Stimulated activated memory B cell treated with anti-CD40 and anti-IgM and Interleukin-4, amounts not matched to agents 10 μg/mL and 1 μg/mL and 100 μg/mL, for 72 hours (primary cell): Measurements from ENCODE around the gene DUXA.
A peak's percentile ranks its signal among the peaks of the same experiment; 100 is the strongest.
"Not testable (repeated sequence)": the region's sequence is repeated elsewhere in the genome, so short reads cannot be mapped to it uniquely, and the experiment has no call there.

Experiments
- ATAC-seq: fragments of 150-1000 bp; cut with Tn5 transposase; 2 replicates; pipeline ENCODE4 v1.10.0; 2021
- H3K27ac Mint-ChIP-seq: one replicate; pipeline ENCODE4 v1.8.0; 2022; ENCODE audit warnings: mild to moderate bottlenecking, mixed read lengths
- H3K27me3 Mint-ChIP-seq: one replicate; pipeline ENCODE4 v1.8.0; 2022; ENCODE audit warnings: mixed read lengths
- H3K36me3 Mint-ChIP-seq: one replicate; pipeline ENCODE4 v1.8.0; 2022; ENCODE audit warnings: mixed read lengths
- H3K4me1 Mint-ChIP-seq: one replicate; pipeline ENCODE4 v1.8.0; 2022; ENCODE audit warnings: mixed read lengths
- H3K4me3 Mint-ChIP-seq: one replicate; pipeline ENCODE4 v1.8.0; 2022; ENCODE audit warnings: mild to moderate bottlenecking, moderate library complexity, mixed read lengths
- H3K9me3 Mint-ChIP-seq: one replicate; pipeline ENCODE4 v1.8.0; 2022; ENCODE audit warnings: mixed read lengths

Gene DUXA

DNA sequence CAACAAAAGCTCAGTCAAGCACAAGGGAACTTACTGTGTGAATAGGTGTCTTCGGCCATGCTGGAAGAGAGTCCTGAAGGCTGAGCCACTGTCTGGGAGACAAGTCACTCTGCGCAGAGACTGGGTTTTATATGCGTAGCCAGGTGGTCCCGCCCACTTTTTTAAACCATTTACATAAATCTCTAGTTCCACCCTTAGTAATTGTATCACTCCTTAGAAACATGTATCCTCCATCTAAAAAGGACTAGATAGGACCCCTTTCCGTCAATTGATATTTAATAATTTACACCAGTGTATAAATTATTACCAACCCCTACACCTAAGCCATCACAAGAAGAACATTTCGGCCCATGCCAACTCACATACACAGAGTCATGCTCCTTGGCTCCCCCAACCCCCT is at the start of gene DUXA:
Gene DUXA, minus strand, starts transcription at position 101 of the 400 bp plus-strand sequence. Its CDS starts 42 bp downstream, at position 59.
- Mint-ChIP-seq H3K27ac (no peak within 1 kb of the TSS), H3K4me1 (peaks cover 9% of the 10 kb centered on the region), H3K36me3 (no peaks in the 10 kb centered on the region), H3K9me3 (peaks cover 12% of the 10 kb centered on the region), H3K27me3 (peaks cover 8% of the 10 kb centered on the region), H3K4me3 (no peak within 1 kb of the TSS)
- ATAC-seq, result no peak

DNA sequence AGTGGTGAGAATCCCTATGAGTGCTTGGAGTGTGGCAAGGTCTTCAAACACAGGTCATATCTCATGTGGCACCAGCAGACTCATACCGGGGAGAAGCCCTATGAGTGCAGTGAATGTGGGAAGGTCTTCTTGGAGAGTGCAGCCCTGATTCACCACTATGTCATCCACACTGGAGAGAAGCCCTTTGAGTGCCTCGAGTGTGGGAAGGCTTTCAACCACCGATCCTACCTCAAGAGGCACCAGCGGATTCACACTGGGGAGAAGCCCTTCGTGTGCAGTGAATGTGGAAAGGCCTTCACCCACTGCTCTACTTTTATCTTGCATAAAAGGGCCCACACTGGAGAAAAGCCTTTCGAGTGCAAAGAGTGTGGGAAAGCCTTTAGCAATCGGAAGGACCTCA is 44.8 kb upstream of the DUXA start:
- H3K27ac Mint-ChIP-seq, result no peak overlapping the region
- H3K9me3 Mint-ChIP-seq, result peaks cover 10% of the 10 kb centered on the region
- H3K36me3 Mint-ChIP-seq, result peaks cover 80% of the 10 kb centered on the region
- no peak for ATAC-seq
- H3K4me1 Mint-ChIP-seq, result no peaks in the 10 kb centered on the region
- H3K27me3 Mint-ChIP-seq, result no peaks in the 10 kb centered on the region
- H3K4me3 Mint-ChIP-seq, result no peak overlapping the region

DNA sequence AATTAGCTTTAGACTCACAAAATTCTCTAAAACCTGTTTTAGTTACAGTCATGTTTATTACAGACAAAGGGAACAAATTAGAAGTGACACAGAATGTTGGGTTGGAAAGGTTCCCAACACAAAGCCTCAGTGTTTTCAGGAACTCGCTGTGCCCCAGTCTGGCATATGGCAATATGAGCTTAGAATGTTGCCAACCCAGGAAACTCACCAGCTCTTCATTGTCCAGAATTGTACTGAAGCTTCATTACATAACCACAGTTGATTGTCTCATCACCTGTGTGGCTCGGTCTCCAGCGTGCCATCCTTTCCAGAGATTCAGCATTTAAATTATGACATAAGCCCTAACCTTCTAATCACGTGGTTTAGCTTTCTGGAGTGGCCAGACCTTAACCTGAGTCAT is 43.1 kb upstream of the DUXA start:
- no peak overlapping the region for H3K27ac Mint-ChIP-seq

DNA sequence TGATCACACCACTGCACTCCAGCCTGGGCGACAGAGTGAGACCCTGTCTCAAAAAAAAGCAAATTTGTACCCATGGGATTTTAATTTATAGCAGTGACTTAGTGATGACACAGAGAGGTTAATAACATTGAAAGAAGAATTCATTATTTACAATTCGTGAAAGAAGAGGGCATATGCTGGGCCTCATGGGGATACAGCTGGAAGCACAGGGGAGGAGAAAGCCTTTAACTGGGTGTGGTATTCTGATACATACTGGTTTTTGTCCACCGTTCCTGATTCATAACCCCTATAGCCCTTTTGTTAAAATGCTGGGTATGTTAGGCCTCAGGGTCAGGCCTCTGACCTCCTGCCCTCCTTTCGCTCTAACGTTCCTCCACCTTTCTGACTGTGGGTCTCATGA is 34.9 kb upstream of the DUXA start:
- no peak overlapping the region for H3K27ac Mint-ChIP-seq
- no peaks in the 10 kb centered on the region for H3K27me3 Mint-ChIP-seq
- H3K4me3 Mint-ChIP-seq, result no peak overlapping the region
- ATAC-seq, result no peak
- peaks cover 33% of the 10 kb centered on the region for H3K4me1 Mint-ChIP-seq
- H3K9me3 Mint-ChIP-seq, result no peaks in the 10 kb centered on the region
- H3K36me3 Mint-ChIP-seq, result peaks cover 89% of the 10 kb centered on the region

More for the DNA sequence above, 43.1 kb upstream of the DUXA start:
- peaks cover 10% of the 10 kb centered on the region for H3K9me3 Mint-ChIP-seq
- no peaks in the 10 kb centered on the region for H3K27me3 Mint-ChIP-seq
- H3K4me3 Mint-ChIP-seq, result no peak overlapping the region
- no peaks in the 10 kb centered on the region for H3K4me1 Mint-ChIP-seq
- H3K36me3 Mint-ChIP-seq, result peaks cover 78% of the 10 kb centered on the region
- no peak for ATAC-seq

DNA sequence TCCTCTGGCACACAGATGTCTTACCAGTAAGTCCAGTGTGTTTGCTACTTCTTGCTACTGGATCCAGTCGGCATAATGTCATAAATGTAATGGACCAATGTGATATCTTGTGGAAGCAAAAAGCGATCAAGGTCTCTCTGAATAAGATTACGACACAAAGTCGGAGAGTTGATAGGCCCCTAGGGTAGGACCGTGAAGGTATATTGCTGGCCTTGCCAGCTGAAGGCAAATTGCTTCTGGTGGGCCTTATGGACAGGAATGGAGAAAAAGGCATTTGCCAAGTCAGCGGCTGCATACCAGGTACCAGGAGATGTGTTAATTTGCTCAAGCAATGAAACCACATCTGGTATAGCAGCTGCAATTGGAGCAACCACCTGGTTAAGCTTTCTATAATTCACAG is 30.6 kb upstream of the DUXA start:
- H3K27me3 Mint-ChIP-seq, H3K9me3 Mint-ChIP-seq, H3K4me3 Mint-ChIP-seq, H3K27ac Mint-ChIP-seq, ATAC-seq: not testable (repeated sequence)
- peaks cover 48% of the 10 kb centered on the region for H3K4me1 Mint-ChIP-seq
- H3K36me3 Mint-ChIP-seq, result peaks cover 91% of the 10 kb centered on the region

DNA sequence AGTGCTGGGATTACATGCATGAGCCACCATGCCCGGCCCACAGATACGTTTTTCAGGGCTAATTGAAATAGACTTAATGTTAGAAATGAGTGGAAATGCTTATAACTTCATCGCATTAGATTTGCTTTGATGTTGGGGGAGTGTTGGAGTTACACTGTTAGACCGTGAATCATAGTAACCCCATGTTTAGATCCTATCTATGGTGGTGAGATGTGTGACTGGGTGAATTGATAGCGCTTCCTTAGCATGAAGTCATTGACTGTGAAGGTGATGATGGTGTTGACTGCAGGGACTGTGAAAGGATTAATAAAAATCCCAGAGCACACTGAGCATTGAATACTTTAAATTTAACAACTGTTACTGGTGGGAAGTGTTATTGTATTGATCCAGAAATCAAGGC is 25.7 kb upstream of the DUXA start:
- Mint-ChIP-seq H3K27ac (no peak overlapping the region), H3K9me3 (peaks cover 12% of the 10 kb centered on the region), H3K4me3 (peak overlapping the region; percentile 93), H3K27me3 (no peaks in the 10 kb centered on the region), H3K36me3 (peaks cover 56% of the 10 kb centered on the region), H3K4me1 (peaks cover 47% of the 10 kb centered on the region)
- no peak for ATAC-seq

DNA sequence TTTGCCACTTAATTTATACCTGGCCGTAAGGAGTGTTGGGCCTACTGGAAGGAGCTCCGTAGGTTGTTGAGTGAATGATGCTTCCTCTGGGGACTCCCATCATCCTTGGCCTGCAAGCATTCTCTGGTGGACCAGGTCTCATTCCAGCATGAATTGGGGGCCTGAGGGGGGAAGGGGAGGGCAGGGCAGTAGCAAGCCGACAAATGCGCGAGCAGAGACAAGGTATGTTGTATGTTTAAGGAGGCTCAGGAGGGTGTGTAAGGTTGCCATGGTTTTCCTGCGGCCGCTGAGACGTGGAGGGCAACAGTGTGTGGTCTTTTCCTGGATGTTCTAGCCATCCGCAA is 24.8 kb upstream of the DUXA start:
- Mint-ChIP-seq H3K36me3 (peaks cover 47% of the 10 kb centered on the region), H3K9me3 (peaks cover 16% of the 10 kb centered on the region), H3K4me1 (peaks cover 47% of the 10 kb centered on the region), H3K27me3 (peaks cover 7% of the 10 kb centered on the region), H3K27ac (peak overlapping the region; percentile 96), H3K4me3 (peak overlapping the region; percentile 93)
- no peak for ATAC-seq

DNA sequence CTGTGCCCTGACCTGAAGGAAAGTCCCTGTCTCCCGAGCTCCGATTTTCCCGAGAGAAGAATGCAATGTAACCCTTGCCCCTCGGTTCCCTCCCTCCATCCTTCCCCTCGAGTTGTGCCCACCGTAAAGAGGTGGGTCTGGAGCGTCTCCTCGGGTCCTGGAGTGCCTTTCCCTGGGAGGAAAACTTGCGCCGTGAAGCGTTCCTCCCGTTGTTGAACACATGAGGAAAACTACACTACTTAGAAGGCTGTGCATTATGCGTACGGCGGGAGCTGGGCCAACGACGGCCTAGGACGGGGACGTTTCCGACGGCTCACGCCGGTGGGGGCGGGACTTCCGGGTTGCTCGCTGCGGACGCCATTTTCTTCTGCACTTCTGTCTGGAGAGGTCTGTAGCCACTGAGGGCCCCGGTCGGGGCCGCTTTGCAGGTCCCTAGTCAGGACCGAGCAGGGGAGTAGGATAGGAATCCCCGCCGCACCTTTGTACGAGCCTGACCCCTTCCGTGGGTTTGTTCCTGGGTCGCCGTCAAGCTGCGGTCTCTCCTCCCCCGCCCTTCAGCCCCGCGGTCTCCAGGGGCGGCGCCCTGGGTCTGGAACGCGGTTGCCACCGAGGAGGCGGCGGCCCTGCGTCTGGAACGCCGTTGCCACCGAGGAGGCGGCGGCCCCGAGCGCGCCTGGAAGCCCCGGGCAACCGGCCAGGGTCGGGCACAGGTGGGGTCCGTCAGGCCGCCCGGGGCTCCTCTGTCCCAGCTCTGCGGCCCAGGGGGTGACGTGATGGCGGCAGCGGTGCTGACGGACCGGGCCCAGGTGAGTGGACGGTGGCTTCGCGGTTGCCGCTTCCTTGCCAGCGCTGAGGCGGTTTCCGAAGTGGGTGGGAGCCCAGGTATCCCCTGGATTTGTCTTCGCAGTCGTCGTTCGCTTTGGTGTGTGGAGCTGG is 24.1 kb upstream of the DUXA start, which contains the start of gene ZNF264:
Gene ZNF264, plus strand, starts transcription at position 360 of the 936 bp plus-strand sequence. Its CDS starts 414 bp downstream, at position 774.
- H3K4me1 Mint-ChIP-seq, result peaks cover 40% of the 10 kb centered on the region
- H3K36me3 Mint-ChIP-seq, result peaks cover 40% of the 10 kb centered on the region
- peak within 1 kb of the TSS; percentile 93 for H3K4me3 Mint-ChIP-seq
- H3K9me3 Mint-ChIP-seq, result peaks cover 13% of the 10 kb centered on the region
- H3K27ac Mint-ChIP-seq, result peak within 1 kb of the TSS; percentile 96
- peaks cover 9% of the 10 kb centered on the region for H3K27me3 Mint-ChIP-seq
- peak; percentile 99 for ATAC-seq

DNA sequence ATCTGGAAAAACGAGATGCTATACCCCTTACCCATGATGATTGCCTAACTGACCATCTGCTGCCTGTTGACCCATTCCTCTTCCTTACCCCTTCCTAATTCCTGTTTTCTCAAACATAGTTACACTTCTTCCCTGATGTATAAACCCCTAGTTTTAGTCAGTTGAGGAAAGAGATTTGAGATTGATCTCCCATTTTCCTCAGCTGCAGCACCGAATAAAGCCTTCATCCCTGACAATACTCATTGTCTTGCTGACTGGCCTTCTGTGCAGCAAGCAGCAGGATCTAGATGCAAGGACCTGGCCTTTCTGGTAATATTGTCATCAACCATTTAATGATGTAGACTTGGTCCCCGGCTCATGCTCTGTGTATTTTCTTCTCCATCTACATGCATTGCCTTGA is 23.0 kb upstream of the DUXA start:
- Mint-ChIP-seq H3K27ac (peak overlapping the region; percentile 96), H3K27me3 (peaks cover 16% of the 10 kb centered on the region), H3K36me3 (peaks cover 29% of the 10 kb centered on the region), H3K9me3 (peaks cover 13% of the 10 kb centered on the region), H3K4me1 (peaks cover 40% of the 10 kb centered on the region), H3K4me3 (peak overlapping the region; percentile 93)
- no peak for ATAC-seq

DNA sequence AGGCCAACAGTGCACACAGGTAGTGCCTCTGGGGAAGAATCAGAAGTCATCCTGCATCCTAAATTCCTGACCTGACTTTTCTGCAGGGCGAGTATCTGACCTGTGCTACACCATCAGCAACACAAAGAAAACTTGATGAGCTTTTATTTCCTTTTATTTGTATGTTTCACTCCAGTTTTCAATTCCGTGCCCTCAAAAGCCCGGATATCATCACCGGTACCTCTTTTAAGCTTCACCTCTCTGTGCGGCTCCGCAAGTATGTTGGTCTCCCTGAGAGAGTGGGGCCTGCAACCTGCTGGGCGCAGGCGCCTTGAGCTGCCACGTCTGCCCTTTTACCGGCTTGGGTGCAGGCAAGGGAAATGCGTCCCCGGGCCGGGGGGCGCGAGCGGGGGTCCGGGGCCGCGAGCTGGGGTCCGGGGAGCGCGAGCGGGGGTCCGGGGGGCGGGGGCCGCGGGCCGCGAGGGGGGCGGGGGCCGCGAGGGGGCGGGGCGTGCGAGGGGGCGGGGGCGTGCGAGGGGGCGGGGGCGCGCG is 4.3 kb upstream of the DUXA start:
- H3K36me3 Mint-ChIP-seq, result no peaks in the 10 kb centered on the region
- H3K9me3 Mint-ChIP-seq, result peaks cover 7% of the 10 kb centered on the region
- H3K4me3 Mint-ChIP-seq, result peak overlapping the region; percentile 90
- H3K27ac Mint-ChIP-seq, result peak overlapping the region; percentile 67
- peak; percentile 88 for ATAC-seq
- peaks cover 9% of the 10 kb centered on the region for H3K4me1 Mint-ChIP-seq
- peaks cover 8% of the 10 kb centered on the region for H3K27me3 Mint-ChIP-seq

DNA sequence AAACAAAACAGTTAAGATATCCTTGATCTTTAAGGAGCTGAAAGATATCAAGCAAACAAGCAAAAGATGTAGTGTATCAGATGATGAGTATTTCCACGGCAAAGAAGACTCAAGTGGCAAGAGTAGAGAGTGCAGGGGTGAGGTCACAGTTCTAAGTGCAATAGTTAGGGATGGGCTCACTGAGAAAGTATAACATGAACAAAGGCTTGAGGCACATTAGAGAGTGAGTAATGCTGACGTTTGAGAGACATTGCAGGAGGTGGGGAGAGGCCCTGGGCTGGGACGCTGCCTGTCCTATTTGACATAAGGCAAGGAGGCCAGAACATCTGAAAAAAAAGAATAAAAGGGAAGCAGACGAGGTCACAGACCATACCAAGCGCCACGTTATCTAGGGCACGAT is 1.4 kb downstream of the DUXA start:
- no peak for ATAC-seq
- H3K27ac Mint-ChIP-seq, result no peak overlapping the region
- no peaks in the 10 kb centered on the region for H3K27me3 Mint-ChIP-seq
- H3K4me3 Mint-ChIP-seq, result no peak overlapping the region
- H3K36me3 Mint-ChIP-seq, result no peaks in the 10 kb centered on the region
- H3K4me1 Mint-ChIP-seq, result no peaks in the 10 kb centered on the region
- H3K9me3 Mint-ChIP-seq, result peaks cover 10% of the 10 kb centered on the region

DNA sequence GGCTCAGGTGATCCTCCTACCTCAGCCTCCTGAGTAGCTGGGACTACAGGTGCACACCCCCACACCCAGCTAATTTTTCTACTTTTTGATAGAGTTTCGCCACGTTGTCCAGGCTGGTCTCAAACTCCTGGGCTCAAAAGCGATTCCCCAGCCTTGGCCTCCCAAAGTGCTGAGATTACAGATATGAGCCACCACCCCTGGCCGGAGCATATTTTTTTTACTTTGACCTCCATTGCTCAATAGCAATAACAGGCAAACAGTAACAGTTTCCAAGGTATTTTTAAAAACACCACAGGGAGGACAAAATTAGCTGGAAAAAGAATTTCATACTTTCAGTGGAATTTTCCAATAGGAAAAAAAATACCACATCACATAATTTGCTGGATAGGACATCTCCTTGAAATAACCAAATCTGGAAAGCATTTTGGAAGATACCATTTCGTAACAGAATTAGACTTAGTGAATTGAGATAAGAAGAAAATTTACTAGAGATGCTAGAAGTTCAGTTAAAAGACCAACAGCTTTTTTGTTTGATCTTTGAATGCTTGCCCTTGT is 5.2 kb downstream of the DUXA start:
- H3K36me3 Mint-ChIP-seq, result no peaks in the 10 kb centered on the region
- H3K9me3 Mint-ChIP-seq, result peaks cover 4% of the 10 kb centered on the region
- H3K4me1 Mint-ChIP-seq, result no peaks in the 10 kb centered on the region
- no peak for ATAC-seq
- no peak overlapping the region for H3K4me3 Mint-ChIP-seq
- no peaks in the 10 kb centered on the region for H3K27me3 Mint-ChIP-seq
- H3K27ac Mint-ChIP-seq, result no peak overlapping the region

DNA sequence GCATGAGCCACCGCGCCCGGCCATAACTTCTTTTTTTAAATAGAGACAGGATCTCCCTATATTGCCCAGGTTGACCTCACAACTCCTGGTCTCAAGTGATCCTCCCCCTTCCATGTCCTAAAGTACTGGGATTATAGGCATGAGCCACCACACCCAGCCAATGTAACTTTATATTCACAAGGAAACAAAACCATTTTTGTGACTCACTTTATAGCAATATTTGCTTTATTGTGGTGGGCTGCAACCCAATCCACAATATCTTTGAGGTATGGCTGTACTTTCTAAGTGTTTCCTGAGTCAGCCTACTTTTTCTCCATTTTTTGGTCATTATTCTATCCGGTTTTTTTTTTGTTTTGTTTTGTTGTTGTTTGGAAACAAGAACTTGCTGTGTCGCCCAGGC is 14.4 kb downstream of the DUXA start:
- H3K27ac Mint-ChIP-seq, result no peak overlapping the region
- H3K9me3 Mint-ChIP-seq, result peaks cover 7% of the 10 kb centered on the region
- H3K4me3 Mint-ChIP-seq, result no peak overlapping the region
- ATAC-seq, result no peak
- peaks cover 12% of the 10 kb centered on the region for H3K27me3 Mint-ChIP-seq
- H3K36me3 Mint-ChIP-seq, result no peaks in the 10 kb centered on the region
- H3K4me1 Mint-ChIP-seq, result no peaks in the 10 kb centered on the region

DNA sequence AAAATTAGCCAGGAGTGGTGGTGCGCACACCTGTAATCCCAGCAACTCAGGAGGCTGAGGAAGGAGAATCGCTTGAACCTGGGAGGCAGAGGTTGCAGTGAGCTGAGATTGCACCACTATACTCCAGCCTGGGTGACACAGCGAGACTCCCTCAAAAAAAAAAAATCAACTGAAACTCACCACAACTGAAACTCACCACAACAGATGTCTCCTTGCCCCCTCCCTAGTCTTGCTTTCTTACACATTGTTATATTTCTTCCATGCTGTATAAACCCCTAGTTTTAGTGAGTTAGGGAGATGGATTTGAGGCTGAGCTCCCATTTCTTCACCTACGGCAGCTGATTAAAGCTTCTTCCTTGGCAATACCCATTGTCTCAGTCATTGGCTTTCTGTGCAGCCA is 25.6 kb downstream of the DUXA start:
- Mint-ChIP-seq H3K9me3 (peaks cover 16% of the 10 kb centered on the region), H3K36me3 (no peaks in the 10 kb centered on the region), H3K4me1 (no peaks in the 10 kb centered on the region), H3K27me3 (no peaks in the 10 kb centered on the region), H3K27ac (no peak overlapping the region), H3K4me3 (no peak overlapping the region)
- ATAC-seq, result no peak

DNA sequence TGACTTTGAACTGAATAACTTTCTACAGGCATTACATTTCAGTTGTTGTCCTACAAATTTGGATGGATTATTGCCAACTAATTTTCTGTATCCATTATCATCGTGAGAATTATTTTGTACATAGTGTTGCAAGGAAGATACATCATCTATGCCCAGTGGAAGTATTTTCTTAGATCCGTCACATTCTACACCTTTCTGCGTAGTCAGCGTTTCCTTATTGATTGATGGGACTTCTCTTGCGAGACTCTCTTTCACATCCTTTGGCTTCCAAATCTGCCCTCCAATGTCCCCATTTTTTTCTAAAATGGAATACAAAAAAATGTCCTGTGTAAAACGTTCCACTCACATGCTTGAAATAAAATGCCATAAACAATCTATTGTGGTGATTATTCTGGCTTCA is 31.5 kb downstream of the DUXA start:
- Mint-ChIP-seq H3K4me1 (no peaks in the 10 kb centered on the region), H3K9me3 (peaks cover 17% of the 10 kb centered on the region), H3K27ac (no peak overlapping the region), H3K27me3 (peaks cover 11% of the 10 kb centered on the region), H3K36me3 (no peaks in the 10 kb centered on the region), H3K4me3 (no peak overlapping the region)
- ATAC-seq, result no peak

DNA sequence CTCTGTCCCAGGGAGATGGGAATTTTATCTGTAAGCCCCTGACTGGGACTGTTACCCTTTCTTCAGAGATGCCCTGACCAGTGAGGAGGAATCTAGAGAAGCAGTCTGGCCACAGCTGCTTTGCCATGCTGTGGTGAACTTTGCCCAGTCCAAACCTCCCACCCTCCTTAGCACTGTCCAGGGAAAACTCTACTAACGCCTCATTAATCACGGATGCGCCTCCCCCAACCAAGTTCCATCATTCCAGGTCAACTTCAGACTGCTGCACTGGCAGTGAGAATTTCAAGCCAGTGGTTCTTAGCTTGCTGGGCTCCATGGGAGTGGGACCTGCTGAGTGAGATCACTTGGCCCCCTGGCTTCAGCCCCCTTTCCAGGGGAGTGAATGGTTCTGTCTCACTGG is 39.9 kb downstream of the DUXA start:
- peaks cover 52% of the 10 kb centered on the region for H3K27me3 Mint-ChIP-seq
- not testable (repeated sequence) for H3K4me3 Mint-ChIP-seq

More for the DNA sequence above, 39.9 kb downstream of the DUXA start:
- ATAC-seq, H3K36me3 Mint-ChIP-seq, H3K27ac Mint-ChIP-seq, H3K4me1 Mint-ChIP-seq: not testable (repeated sequence)
- H3K9me3 Mint-ChIP-seq, result peaks cover 11% of the 10 kb centered on the region
